B cell (primary cell): ENCODE data around the gene RSL1D1.

Experiments used
- EZH2 ChIP-seq: IDR thresholded peaks from 2 replicates; pipeline ENCODE4 v1.6.1; 2012; ENCODE audit warnings: borderline replicate concordance, low read depth, mild to moderate bottlenecking, moderate library complexity, low read length; ENCODE audit not compliant: insufficient read depth, poor library complexity, severe bottlenecking
- TF ChIP-seq, protein P1 (sequence below): fragments of 200-600 bp; IDR thresholded peaks from one replicate; pipeline ENCODE4 v1.8.0; 2022; ENCODE audit warnings: antibody characterized with exemption, mild to moderate bottlenecking

DNA sequence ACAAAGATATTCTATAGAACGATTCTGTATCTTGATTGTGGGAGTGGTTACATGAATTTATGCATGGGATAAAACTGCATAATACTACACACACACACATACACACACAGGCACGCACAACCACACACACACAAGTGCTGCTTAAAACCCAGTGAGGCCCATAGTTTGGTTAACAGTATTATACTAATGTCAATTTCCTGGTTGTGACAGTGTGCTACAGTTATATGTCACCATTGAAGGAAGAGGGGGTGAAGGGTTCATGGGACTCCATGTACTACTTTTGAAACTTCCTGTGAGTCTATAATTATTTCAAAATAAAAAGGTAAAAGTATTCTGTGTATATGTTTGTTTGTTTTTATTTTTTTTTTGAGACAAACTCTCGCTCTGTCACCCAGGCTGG lies 62.4 kb downstream of the RSL1D1 start:
- TF ChIP-seq, protein P1, sequence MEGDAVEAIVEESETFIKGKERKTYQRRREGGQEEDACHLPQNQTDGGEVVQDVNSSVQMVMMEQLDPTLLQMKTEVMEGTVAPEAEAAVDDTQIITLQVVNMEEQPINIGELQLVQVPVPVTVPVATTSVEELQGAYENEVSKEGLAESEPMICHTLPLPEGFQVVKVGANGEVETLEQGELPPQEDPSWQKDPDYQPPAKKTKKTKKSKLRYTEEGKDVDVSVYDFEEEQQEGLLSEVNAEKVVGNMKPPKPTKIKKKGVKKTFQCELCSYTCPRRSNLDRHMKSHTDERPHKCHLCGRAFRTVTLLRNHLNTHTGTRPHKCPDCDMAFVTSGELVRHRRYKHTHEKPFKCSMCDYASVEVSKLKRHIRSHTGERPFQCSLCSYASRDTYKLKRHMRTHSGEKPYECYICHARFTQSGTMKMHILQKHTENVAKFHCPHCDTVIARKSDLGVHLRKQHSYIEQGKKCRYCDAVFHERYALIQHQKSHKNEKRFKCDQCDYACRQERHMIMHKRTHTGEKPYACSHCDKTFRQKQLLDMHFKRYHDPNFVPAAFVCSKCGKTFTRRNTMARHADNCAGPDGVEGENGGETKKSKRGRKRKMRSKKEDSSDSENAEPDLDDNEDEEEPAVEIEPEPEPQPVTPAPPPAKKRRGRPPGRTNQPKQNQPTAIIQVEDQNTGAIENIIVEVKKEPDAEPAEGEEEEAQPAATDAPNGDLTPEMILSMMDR: no peak
- TF ChIP-seq EZH2: no peak
